HG03108 (cell line): ENCODE measurements around the gene THSD4.

Experiments
- ATAC-seq: cut with Tn5 transposase; IDR thresholded peaks from one replicate; pipeline ENCODE4 v1.9.1; 2021; ENCODE audit warnings: moderate library complexity; ENCODE audit not compliant: unreplicated experiment

The THSD4 gene

GRCh38 chr15:71341811-71342550, 226.7 kb downstream of the THSD4 start:
- ATAC-seq, result no peak

DNA sequence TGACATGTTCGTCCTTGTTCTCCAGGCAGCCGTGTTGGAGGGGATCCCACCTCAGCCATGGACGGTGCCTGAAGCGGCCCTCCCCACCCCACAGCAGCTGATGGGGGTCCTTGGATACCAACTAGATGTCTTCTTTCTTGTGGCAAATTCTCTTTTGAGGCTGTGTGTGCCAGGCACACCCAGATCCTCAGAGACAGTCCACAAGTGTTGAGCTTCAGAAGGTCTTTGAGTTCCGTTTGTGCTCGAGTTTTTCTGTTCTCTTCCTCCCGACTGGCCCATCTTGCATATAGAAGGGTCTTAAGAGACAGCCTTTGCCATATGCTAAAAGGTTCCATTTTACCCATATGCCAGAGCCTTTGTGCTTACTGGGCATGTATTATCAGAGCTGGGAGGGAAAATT, 227.4 kb downstream of the THSD4 start:
- ATAC-seq, result no peak

DNA sequence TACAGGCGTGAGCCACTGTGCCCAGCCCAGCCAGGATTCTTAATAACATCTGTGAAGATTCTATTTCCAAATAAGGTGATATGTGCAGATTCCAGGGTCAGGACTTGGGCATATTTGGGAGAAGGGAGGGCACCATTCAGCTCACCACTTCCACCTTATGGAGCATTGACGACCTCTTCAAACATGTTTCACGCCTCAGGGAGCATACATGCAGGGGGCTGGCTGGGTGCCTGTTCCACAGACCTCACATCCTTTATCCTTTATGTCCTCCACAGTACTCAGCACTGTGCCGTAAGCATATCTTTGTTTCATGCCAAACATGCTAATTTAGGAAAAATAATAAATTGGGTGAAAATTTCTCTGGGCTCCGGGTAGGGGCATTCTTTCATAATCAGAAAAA, 229.0 kb downstream of the THSD4 start:
- ATAC-seq, result no peak

DNA sequence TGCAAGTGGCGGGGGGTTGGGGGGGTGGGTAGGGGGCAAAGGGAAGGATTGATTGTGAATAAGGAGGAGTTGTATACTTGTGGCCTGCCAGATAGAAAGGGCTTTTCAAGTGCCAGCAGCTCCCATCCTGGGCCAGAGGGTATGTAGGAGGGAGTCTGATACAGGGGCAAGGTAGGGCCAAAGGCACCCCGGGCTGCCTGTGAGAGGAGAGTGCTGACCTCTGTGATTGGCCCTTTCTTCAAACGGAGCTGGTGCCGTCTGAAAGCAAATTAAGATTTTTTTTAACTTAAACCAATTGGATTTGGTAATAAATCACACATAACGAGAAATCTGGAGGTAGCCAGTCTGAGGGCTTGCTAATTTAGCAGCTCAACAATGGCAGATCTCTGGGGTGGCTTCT, 229.9 kb downstream of the THSD4 start:
- ATAC-seq, result no peak

- no peak for ATAC-seq
Measured at GRCh38 chr15:71346464-71346863, 231.2 kb downstream of the THSD4 start.

DNA sequence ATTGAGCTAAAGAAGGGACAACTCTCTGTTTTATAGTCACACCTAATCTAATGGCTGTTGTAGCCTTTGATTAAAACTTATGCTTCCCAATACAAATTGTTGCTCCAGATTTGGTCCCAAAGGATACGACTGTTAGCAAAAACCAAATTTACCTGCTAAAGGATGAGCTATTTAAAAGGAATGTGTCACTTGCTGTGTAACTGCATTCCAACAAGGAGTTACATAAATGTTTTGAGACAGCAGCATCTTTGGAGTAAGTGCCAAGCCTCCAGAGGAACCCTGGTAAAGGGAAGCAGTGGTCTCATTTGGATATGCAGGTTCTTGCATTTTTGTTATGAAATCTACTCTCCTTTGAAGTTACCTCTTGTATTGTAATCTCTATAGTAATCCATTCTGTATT, 233.3 kb downstream of the THSD4 start:
- ATAC-seq, result no peak

DNA sequence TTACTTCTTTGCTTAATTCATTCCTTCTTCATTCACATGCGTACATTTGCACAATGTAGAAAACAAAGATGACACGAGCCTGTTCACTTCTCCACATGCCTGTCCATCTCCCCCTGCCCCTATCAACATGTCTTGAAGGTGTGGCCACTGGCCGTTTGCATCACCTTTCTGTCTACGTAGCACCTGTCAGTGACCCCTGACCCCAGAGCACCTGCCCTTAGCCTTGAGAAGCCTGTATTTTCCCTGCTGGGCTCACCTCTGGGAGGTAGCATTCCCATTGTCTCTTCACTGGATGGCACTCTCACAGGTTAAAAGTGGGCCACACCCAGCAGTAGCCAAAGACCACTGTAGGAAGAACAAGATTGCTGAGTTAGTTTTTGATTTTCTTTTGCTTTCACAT, 234.1 kb downstream of the THSD4 start:
- no peak for ATAC-seq

- no peak for ATAC-seq
Measured at GRCh38 chr15:71349736-71350526, 234.7 kb downstream of the THSD4 start.

DNA sequence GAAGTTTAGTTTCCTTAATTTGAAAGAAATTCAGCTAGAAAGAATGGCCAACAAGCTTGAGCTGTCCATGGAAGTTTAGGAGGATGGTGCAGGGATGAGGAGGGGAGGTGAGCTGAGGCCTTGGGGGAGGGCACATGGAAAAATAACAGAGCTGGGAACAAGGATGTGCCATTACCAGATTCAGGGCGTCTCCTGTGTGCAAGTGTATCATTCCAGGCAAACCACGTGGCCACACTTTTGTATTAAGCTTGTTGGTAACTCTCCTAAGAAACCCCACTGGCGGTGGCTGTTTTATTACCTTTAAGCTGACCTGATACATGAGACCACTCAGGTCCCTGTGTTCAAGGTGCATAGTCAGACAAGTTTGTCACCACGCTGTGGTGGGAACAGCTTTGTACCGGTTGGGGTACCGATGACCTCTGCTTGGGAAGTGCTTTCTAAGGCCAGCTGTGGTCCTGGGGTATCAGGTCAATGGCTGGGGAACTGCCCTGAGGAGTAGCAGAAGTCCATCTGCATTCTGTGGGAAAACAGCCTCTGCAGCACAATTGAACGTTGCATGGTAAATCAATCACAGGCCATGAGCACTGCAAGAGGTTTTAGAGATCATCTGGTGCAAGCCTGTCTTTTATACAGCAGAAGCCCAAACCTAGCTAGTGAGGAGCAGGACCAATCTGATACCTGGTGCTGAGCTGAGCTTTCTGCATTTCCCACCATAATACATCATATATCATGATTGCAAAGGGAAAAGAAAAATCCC, 235.5 kb downstream of the THSD4 start:
- no peak for ATAC-seq

DNA sequence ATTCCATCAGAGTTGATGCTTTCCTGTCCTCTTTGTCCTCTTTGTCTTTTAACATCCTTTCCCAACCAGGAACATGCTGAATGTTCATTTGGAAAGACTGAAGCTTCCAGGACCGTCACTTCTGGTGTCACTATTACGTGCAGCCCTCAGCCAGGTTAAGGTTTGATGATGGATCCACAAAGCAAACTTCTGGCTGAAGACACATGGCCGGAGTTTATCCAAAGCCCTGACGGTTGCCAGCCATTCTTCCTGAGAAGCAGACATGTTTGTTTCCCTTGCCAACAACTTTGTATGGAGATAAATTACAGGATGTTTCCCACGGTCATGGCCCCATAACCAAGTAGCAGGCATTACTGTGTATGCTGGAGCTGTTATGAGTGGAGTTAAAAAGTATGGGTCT, 236.9 kb downstream of the THSD4 start:
- no peak for ATAC-seq

DNA sequence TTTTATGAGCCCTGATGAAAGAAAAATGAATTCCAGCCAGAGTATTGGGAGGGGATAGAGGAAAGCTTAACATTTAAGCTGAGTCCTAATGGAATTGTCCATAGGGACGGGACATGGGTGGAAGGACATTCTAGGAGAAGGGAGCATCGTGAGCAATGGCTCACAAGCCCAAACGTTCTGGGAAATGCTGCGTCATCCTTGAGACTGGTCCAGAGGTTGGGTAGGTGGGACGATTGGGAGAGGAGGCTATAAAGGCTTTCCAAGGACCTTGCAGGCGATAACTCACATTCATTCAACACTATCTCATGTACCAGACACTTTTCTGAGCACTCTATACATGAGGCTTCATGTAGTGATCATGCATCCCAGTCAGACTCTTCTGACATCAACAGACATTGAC, 237.5 kb downstream of the THSD4 start:
- ATAC-seq, result no peak

GRCh38 chr15:71353171-71353570, 237.9 kb downstream of the THSD4 start:
- no peak for ATAC-seq

GRCh38 chr15:71355268-71355667, 240.0 kb downstream of the THSD4 start:
- ATAC-seq, result no peak

DNA sequence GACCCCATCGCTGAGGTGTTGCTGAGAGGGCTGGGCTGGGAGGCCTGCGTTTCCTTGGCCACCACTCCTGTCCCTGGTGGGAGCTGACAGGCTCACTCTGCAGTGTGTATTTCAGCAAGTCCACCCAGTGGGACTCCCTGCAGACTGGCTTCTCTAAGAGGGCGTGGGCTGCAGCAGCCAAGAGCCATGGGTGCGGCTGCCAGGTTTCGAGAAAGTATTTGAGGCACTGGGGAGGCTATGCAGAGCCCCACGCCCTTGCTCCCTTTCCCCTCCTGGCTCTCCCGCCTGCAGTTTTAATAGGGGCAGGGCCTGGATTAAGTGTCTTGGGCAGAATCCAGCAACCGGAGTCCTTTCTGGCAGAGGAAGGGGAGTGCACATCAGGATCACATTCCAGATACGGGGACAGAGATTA, 242.1 kb downstream of the THSD4 start:
- no peak for ATAC-seq

DNA sequence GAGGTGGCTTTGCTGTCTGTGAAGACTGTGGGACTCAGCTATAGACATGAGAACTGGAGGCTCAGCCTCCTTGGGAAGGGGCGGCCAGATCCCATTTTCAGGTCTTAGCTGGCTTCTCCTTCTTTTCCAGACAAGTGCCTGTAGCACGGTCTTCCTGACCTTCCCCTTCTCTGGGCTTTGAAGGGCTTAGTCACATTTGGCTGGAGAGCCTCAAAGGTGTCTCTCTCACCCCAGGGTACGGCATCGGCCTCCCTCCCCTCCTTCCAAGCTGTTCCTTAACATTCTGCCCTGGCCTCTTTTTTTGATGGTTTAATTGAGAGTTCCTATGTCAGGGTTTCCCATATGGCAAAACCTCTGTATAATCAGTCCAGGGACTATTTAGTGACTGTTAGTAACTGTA, 242.7 kb downstream of the THSD4 start:
- ATAC-seq, result no peak

DNA sequence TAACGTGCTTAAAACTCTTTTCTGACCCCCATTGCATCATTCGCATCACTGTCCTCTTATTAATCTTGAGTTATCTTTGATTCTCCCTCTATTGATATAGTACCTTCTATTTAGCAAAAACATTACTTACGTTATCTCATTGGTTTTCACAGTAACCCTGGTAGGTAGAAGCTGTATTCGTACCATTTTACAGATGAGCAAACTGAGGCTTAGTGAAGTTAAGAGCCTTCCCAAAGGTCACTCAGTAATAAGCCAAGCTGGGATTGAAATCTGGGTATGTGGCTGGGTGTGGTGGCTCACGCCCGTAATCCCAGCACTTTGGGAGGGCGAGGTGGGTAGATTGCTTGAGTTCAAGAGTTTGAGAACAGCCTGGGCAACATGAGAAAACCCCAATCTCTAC, 244.0 kb downstream of the THSD4 start:
- ATAC-seq, result no peak

DNA sequence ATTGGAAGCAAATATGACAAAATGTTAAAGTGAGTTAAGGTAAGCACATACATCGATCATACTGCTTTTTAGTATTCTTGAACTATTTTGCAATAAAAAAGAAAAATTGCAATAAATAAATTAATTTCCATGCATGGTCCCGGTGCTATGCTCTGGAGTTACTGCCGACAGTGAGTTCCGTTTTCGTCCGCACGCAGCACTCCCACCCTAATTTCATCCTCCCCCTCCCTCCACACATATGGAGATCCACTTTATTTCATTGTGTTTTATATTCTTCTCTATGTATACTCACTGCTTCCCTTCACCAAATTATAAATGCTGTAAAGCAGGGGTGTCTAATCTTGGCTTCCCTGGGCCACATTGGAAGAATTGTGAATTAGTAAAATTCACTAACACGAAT, 247.3 kb downstream of the THSD4 start:
- ATAC-seq, result no peak

DNA sequence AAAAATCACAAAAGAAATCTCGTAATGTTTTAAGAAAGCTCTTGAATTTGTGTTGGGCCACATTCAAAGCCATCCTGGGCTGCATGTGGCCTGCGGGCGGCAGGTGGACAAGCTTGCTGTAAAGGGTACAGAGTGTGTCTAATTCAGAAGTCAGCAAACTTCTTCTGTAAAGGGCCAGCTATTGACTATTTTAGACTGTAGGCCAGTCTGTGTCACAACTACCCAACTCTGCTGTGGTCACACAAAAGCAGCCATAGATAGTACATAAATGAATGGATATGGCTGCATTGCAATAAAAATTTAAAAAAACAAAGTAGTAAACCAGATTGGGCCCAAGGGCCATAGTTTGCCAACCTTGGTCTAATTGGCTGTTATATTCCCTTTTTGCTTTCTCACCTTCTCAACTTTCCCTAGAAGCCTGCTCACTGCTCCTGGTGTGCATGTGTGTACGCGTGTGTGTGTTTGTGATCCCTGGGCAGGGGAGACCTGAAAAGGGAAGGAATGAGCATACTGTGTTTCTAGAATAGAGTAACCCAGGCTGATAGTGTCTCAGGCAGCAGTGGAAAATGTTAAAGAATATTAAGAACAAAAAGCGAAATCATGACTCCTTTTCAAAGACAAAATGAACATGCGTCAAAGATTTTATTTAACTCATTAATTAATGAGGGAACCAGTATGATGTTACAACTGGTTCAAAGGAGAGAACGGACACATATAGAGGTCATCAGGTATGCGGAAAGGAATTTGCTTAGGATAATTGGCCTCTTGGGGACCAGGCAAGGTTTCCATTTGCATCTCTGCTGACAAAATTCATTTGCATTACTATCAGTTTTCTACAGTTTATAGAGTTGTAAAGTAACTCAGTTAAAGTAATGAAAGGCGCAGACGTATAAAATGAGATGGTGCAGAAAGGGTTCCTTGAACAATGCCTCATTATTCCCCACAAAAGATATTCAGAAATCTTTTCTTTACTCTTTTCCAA, 248.0 kb downstream of the THSD4 start:
- no peak for ATAC-seq

DNA sequence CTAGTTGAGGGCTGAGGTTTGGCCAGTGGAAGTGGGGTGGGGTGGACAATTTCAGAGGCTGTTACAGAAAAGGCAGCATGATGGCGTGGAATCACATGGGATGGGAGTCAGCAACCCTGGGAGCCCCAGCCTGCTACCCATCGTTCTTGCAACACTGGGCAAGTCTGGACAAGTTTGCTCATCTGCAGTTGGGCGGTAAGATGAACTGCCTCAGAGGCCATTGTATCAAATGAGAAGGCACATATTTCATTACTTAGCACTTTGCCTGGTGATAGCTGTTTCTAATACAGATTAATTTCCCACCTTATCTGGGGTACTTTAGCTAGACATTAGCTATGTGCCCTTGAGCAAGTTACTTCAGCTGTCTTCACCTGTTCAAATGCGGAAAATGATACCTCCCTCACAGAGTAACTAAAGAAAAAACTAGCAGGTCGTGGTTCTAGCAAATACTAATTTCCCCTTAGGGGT, 248.9 kb downstream of the THSD4 start:
- no peak for ATAC-seq

GRCh38 chr15:71366522-71366921, 251.3 kb downstream of the THSD4 start:
- no peak for ATAC-seq
